K562 (cell line): Measurements from ENCODE around the gene CPA4.

ENCODE experiments used
- CTCF ChIP-seq, 3 experiments: IDR thresholded peaks in 2 of 3; conservative IDR thresholded peaks in 1 of 3; 2 replicates each; pipeline ENCODE4 v1.5.1; 2011 to 2012; ENCODE audit warnings: low read length in 3 of 3, mild to moderate bottlenecking in 3 of 3, control low read depth in 2 of 3, improper control_type of control experiment in 1 of 3, inconsistent platforms in 1 of 3, low read depth in 1 of 3, mixed read lengths in 1 of 3, moderate library complexity in 1 of 3; ENCODE audit not compliant: insufficient read depth in 2 of 3
- GATAD2A ChIP-seq: fragments of 450-650 bp; IDR thresholded peaks from 2 replicates; pipeline ENCODE4 v1.6.1; 2017
- ILK ChIP-seq: fragments of 450-650 bp; IDR thresholded peaks from 2 replicates; pipeline ENCODE4 v1.6.1; 2016; ENCODE audit warnings: missing genetic modification characterization, low read depth, mild to moderate bottlenecking, missing compliant biosample characterization, moderate library complexity, borderline replicate concordance
- JUNB ChIP-seq: fragments of 450-650 bp; formaldehyde crosslinking; conservative IDR thresholded peaks from 2 replicates; pipeline ENCODE4 v1.4.0; 2020; ENCODE audit warnings: mild to moderate bottlenecking
- NRF1 ChIP-seq, 2 experiments: fragments of 450-650 bp; IDR thresholded peaks in 1 of 2; conservative IDR thresholded peaks in 1 of 2; 2 replicates each; pipeline ENCODE4 v1.6.1; 2014; ENCODE audit warnings: mild to moderate bottlenecking in 2 of 2
- RAD21 ChIP-seq, 2 experiments: fragments of 250-450 bp in 1 of 2; fragments of 450-650 bp in 1 of 2; sonication (Bioruptor Pico) in 1 of 2; formaldehyde crosslinking in 1 of 2; IDR thresholded peaks in 1 of 2; conservative IDR thresholded peaks in 1 of 2; 2 replicates each; pipeline versions ENCODE4 v1.4.0 to v1.8.0; 2020 to 2022; ENCODE audit warnings: mild to moderate bottlenecking in 2 of 2, moderate library complexity in 1 of 2
- TAF15 ChIP-seq: fragments of 200-400 bp; formaldehyde crosslinking; IDR thresholded peaks from 2 replicates; pipeline ENCODE4 v1.6.1; 2017; ENCODE audit warnings: mild to moderate bottlenecking, low read depth, low read length, moderate library complexity
- YY1 ChIP-seq, 3 experiments: IDR thresholded peaks; 2 replicates each; pipeline ENCODE4 v1.6.1; 2011; ENCODE audit warnings: low read length in 2 of 3, mild to moderate bottlenecking in 2 of 3, moderate library complexity in 2 of 3, borderline replicate concordance in 1 of 3, control low read depth in 1 of 3, low read depth in 1 of 3; ENCODE audit not compliant: insufficient read depth in 3 of 3, insufficient replicate concordance in 2 of 3, control insufficient read depth in 1 of 3, insufficient read length in 1 of 3; ENCODE audit errors: extremely low read depth in 1 of 3
- ZBTB26 ChIP-seq: fragments of 450-650 bp; formaldehyde crosslinking; IDR thresholded peaks from 2 replicates; pipeline ENCODE4 v1.4.0; 2022; ENCODE audit warnings: missing genetic modification characterization
- ZFX ChIP-seq: sonication (generic); formaldehyde crosslinking; IDR thresholded peaks from 2 replicates; pipeline ENCODE4 v1.8.0; 2022; ENCODE audit warnings: mild to moderate bottlenecking, missing genetic modification reagents, moderate library complexity
- ZNF324 ChIP-seq: fragments of 250-450 bp; sonication (Bioruptor Pico); IDR thresholded peaks from 2 replicates; pipeline ENCODE4 v1.4.0; 2020; ENCODE audit warnings: mild to moderate bottlenecking

GRCh38 chr7:130279286-130279685, 13.7 kb upstream of the CPA4 start:
- no peak for TF ChIP-seq ZBTB26 (CRISPR knock-in tag)
- TF ChIP-seq CTCF (IDR thresholded peaks at IDR 0.05 in 2 of 3, conservative IDR thresholded peaks at IDR 0.05 in 1 of 3; ENCODE audit: insufficient read depth in 2 of 3, low read depth in 1 of 3, low read length in 3 of 3) = no peak
- TF ChIP-seq YY1 (IDR thresholded peaks at IDR 0.05; ENCODE audit: borderline replicate concordance in 1 of 3, control insufficient read depth in 1 of 3, extremely low read depth in 1 of 3, insufficient read depth in 3 of 3, insufficient read length in 1 of 3, insufficient replicate concordance in 2 of 3, low read depth in 1 of 3, low read length in 2 of 3) = no peak
- TF ChIP-seq ILK (tag) = no peak
- TF ChIP-seq NRF1 (conservative IDR thresholded peaks at IDR 0.05 in 1 of 2, IDR thresholded peaks at IDR 0.05 in 1 of 2) = no peak
- TF ChIP-seq ZFX = no peak
- no peak for TF ChIP-seq ZNF324
- TF ChIP-seq RAD21 (CRISPR knock-in tag; conservative IDR thresholded peaks at IDR 0.05 in 1 of 2, IDR thresholded peaks at IDR 0.05 in 1 of 2) = no peak
- no peak for TF ChIP-seq GATAD2A
- no peak for TF ChIP-seq TAF15
- TF ChIP-seq JUNB = no peak
